H1 (cell line): ENCODE measurements around the gene LCN15. TPM values are rescaled to one million over a fixed set of nuclear protein-coding genes. Genes with fewer than 3 reads are reported as not detected.

Experiments used
- CTCF ChIA-PET: fragments of 300-600 bp; sonication (Branson Sonifier 250); formaldehyde crosslinking; loops from one replicate; lab custom pipeline; 2021; ENCODE audit not compliant: partially characterized antibody; lab: Charles Lee
- POLR2A ChIA-PET: fragments of 300-600 bp; sonication (Branson Sonifier 250); formaldehyde crosslinking; loops from one replicate; lab custom pipeline; 2021; ENCODE audit warnings: inconsistent platforms; ENCODE audit not compliant: partially characterized antibody; lab: Charles Lee
- DNase-seq, 2 experiments: peaks; one replicate each; pipeline versions ENCODE4 v3.0.0 to v3.0.0-alpha.2; 2010 to 2022; ENCODE audit warnings: low spot score in 2 of 2, low read depth in 1 of 2, mixed read lengths in 1 of 2
- FAIRE-seq: peaks from 2 replicates; lab custom pipeline; 2011; peaks lifted over from hg19 to GRCh38; lab: Jason Lieb, UNC
- H2AFZ ChIP-seq: 2 replicates; pipeline ENCODE4 v1.8.1; 2012; ENCODE audit warnings: low read length, inconsistent platforms
- H2AK5ac ChIP-seq: 2 replicates; pipeline ENCODE4 v1.6.1; 2013; ENCODE audit warnings: low read depth, low read length
- H2BK120ac ChIP-seq: replicated peaks from 2 replicates; pipeline ENCODE3; 2013; ENCODE audit warnings: low read depth, low read length, inconsistent platforms
- H2BK12ac ChIP-seq: 2 replicates; pipeline ENCODE4 v1.6.1; 2013; ENCODE audit warnings: low read depth, low read length
- H2BK15ac ChIP-seq: 2 replicates; pipeline ENCODE4 v1.6.1; 2013; ENCODE audit warnings: low read length
- H2BK20ac ChIP-seq: 2 replicates; pipeline ENCODE4 v1.6.1; 2013; ENCODE audit warnings: low read length
- H2BK5ac ChIP-seq: 2 replicates; pipeline ENCODE4 v1.6.1; 2013; ENCODE audit warnings: low read depth, low read length
- H3K14ac ChIP-seq: 2 replicates; pipeline ENCODE4 v1.6.1; 2013; ENCODE audit warnings: inconsistent platforms; ENCODE audit not compliant: insufficient read length
- H3K18ac ChIP-seq: 2 replicates; pipeline ENCODE4 v1.6.1; 2013; ENCODE audit warnings: low read length; ENCODE audit errors: extremely low read depth
- H3K23ac ChIP-seq: 2 replicates; pipeline ENCODE4 v1.6.1; 2013; ENCODE audit warnings: inconsistent platforms; ENCODE audit not compliant: insufficient read length
- H3K23me2 ChIP-seq: 2 replicates; pipeline ENCODE4 v1.6.1; 2013; ENCODE audit warnings: low read depth, low read length
- H3K27ac ChIP-seq: 2 replicates; pipeline ENCODE4 v1.6.1; 2011; ENCODE audit warnings: low read depth, low read length, inconsistent platforms
- H3K27me3 ChIP-seq, 4 experiments: replicated peaks in 1 of 4; 1 replicate in 1 of 4; 2 replicates in 3 of 4; pipeline versions ENCODE4 v1.6.1 to v1.8.1; 2011 to 2013; ENCODE audit warnings: low read length in 3 of 4, mild to moderate bottlenecking in 3 of 4, inconsistent platforms in 2 of 4, mixed read lengths in 2 of 4, moderate library complexity in 1 of 4; ENCODE audit not compliant: control insufficient read depth in 3 of 4, insufficient read depth in 3 of 4; ENCODE audit errors: extremely low read depth in 1 of 4
- H3K36me3 ChIP-seq, 4 experiments: 2 replicates each; pipeline versions ENCODE4 v1.6.1 to v1.8.1; 2011 to 2013; ENCODE audit warnings: mild to moderate bottlenecking in 4 of 4, low read length in 3 of 4, moderate library complexity in 2 of 4, control low read depth in 1 of 4, inconsistent platforms in 1 of 4; ENCODE audit not compliant: insufficient read depth in 4 of 4, control insufficient read depth in 2 of 4
- H3K4ac ChIP-seq: replicated peaks from 2 replicates; pipeline ENCODE3; 2013; ENCODE audit warnings: low read length, low read depth, mixed read lengths, inconsistent platforms; ENCODE audit not compliant: insufficient read length
- H3K4me1 ChIP-seq, 4 experiments: replicated peaks in 1 of 4; 1 replicate in 1 of 4; 2 replicates in 3 of 4; pipeline versions ENCODE4 v1.6.1 to v1.8.1; 2011 to 2013; ENCODE audit warnings: low read length in 3 of 4, inconsistent platforms in 2 of 4, mixed read lengths in 1 of 4; ENCODE audit not compliant: insufficient read depth in 4 of 4, control insufficient read depth in 3 of 4
- H3K4me2 ChIP-seq, 2 experiments: 2 replicates each; pipeline versions ENCODE4 v1.6.1 to v1.8.1; 2011 to 2013; ENCODE audit warnings: low read depth in 2 of 2, low read length in 2 of 2, control low read depth in 1 of 2, inconsistent platforms in 1 of 2, mild to moderate bottlenecking in 1 of 2; ENCODE audit not compliant: insufficient read depth in 1 of 2
- H3K4me3 ChIP-seq, 4 experiments: fragments of 200-600, 300-600 bp in 1 of 4; sonication (generic), shearing (Covaris generic), sonication (Bioruptor Twin) in 1 of 4; 2 replicates each; pipeline versions ENCODE4 v1.5.1 to v1.8.1; 2011 to 2016; ENCODE audit warnings: low read length in 4 of 4, low read depth in 3 of 4, control low read depth in 2 of 4, inconsistent platforms in 2 of 4, mild to moderate bottlenecking in 2 of 4, mixed read lengths in 1 of 4, moderate library complexity in 1 of 4; ENCODE audit not compliant: insufficient read depth in 2 of 4; ENCODE audit errors: extremely low read depth in 1 of 4
- H3K56ac ChIP-seq: replicated peaks from 2 replicates; pipeline ENCODE3; 2013; ENCODE audit warnings: low read depth, mild to moderate bottlenecking, mixed read lengths, low read length, inconsistent platforms; ENCODE audit not compliant: insufficient read length
- H3K79me1 ChIP-seq: 2 replicates; pipeline ENCODE4 v1.6.1; 2013; ENCODE audit warnings: low read depth, low read length, control low read depth
- H3K79me2 ChIP-seq, 2 experiments: 2 replicates each; pipeline versions ENCODE4 v1.6.1 to v1.8.1; 2012 to 2013; ENCODE audit warnings: low read length in 2 of 2, mild to moderate bottlenecking in 2 of 2, inconsistent platforms in 1 of 2; ENCODE audit not compliant: insufficient read depth in 2 of 2, control insufficient read depth in 1 of 2
- H3K9ac ChIP-seq, 4 experiments: replicated peaks in 1 of 4; 1 replicate in 1 of 4; 2 replicates in 3 of 4; pipeline versions ENCODE4 v1.6.1 to v1.8.1; 2011 to 2013; ENCODE audit warnings: low read depth in 3 of 4, low read length in 3 of 4, control low read depth in 2 of 4, mild to moderate bottlenecking in 2 of 4, moderate library complexity in 2 of 4, inconsistent platforms in 1 of 4; ENCODE audit errors: extremely low read depth in 1 of 4
- H3K9me3 ChIP-seq, 2 experiments: 2 replicates each; pipeline versions ENCODE4 v1.6.1 to v1.8.1; 2012 to 2013; ENCODE audit warnings: mild to moderate bottlenecking in 2 of 2, moderate library complexity in 2 of 2, control low read depth in 1 of 2, inconsistent platforms in 1 of 2, low read depth in 1 of 2, low read length in 1 of 2, mixed read lengths in 1 of 2; ENCODE audit not compliant: insufficient read depth in 2 of 2
- H4K20me1 ChIP-seq, 2 experiments: replicated peaks in 1 of 2; 2 replicates each; pipeline versions ENCODE3 to v1.8.1; 2011 to 2013; ENCODE audit warnings: inconsistent platforms in 2 of 2, low read length in 2 of 2, mild to moderate bottlenecking in 1 of 2; ENCODE audit not compliant: insufficient read depth in 2 of 2, control insufficient read depth in 1 of 2
- H4K5ac ChIP-seq: 2 replicates; pipeline ENCODE4 v1.6.1; 2013; ENCODE audit warnings: low read length, low read depth, mixed read lengths, inconsistent platforms; ENCODE audit not compliant: insufficient read length
- H4K8ac ChIP-seq: 2 replicates; pipeline ENCODE4 v1.8.0; 2013; ENCODE audit warnings: mild to moderate bottlenecking, moderate library complexity, low read length, inconsistent platforms; ENCODE audit not compliant: insufficient read depth; ENCODE audit errors: extremely low read depth
- H4K91ac ChIP-seq: replicated peaks from 2 replicates; pipeline ENCODE3; 2013; ENCODE audit warnings: low read length, mixed read lengths, inconsistent platforms; ENCODE audit not compliant: insufficient read length
- CBX8 ChIP-seq: fragments of 300-800, 300-1000 bp; sonication (generic); IDR thresholded peaks from 2 replicates; pipeline ENCODE4 v1.7.1; 2016; ENCODE audit warnings: low read depth, low read length, borderline replicate concordance
- GABPA ChIP-seq: IDR thresholded peaks from 2 replicates; pipeline ENCODE4 v1.6.1; 2011; ENCODE audit warnings: mild to moderate bottlenecking, low read length, moderate library complexity, borderline replicate concordance; ENCODE audit not compliant: insufficient read depth
- WGBS, 2 experiments: shearing (Covaris generic) in 1 of 2; methylation state at CpG; one replicate each; pipeline versions ENCODE4 v1.1.6 to v1.1.7; 2013 to 2015; ENCODE audit warnings: low lambda C conversion rate in 2 of 2, mixed read lengths in 2 of 2, inconsistent platforms in 1 of 2, low coverage in 1 of 2, missing lambda C conversion rate in 1 of 2; ENCODE audit not compliant: insufficient replicate concordance in 2 of 2, insufficient coverage in 1 of 2, insufficient read length in 1 of 2; ENCODE audit errors: extremely low coverage in 1 of 2, missing lambda C conversion rate in 1 of 2; 5-methylcytosine and 5-hydroxymethylcytosine counted together
- polyA plus RNA-seq, 7 experiments: library from polyadenylated mRNA; depleted of rRNA in 3 of 7; stranded (reverse) in 5 of 7; unstranded in 2 of 7; fragments of >200 nt in 5 of 7; fragments of 200-250 nt in 2 of 7; gene quantifications; 1 replicate in 5 of 7; 2 replicates in 1 of 7; 4 replicates in 1 of 7; pipeline versions ENCODE4 v1.2.1 to v1.2.3, GENCODE V29; 2011 to 2013; ENCODE audit warnings: missing spikeins in 2 of 7, mixed read lengths in 2 of 7
- total RNA-seq: library from RNA; stranded (reverse); fragmentation: NEBNext Ultra II Directional; extraction: Animal tissue kit (Norgen Biotek cat#: 25700); gene quantifications from 2 replicates; pipeline ENCODE4 v1.2.1, GENCODE V29; 2021

LCN15 gene
- total and polyA plus RNA-seq, 2 of the 8 experiments (the other 6 are each of a cell fraction or from before 2014, with no cell fraction given) = 0.08 to 0.47 TPM

- Histone ChIP-seq H2BK120ac (no peak overlapping the region), H3K4me3 (peak overlapping the region; percentile 89 to 98 (median 95)), H3K18ac (no peak overlapping the region), H4K20me1 (peaks cover 19 to 26% of the 10 kb centered on the region in 2 experiments), H4K5ac (peak overlapping the region; percentile 27), H3K4ac (peak overlapping the region; percentile 89), H2BK20ac (no peak overlapping the region), H3K79me2 (peaks cover 8 to 36% of the 10 kb centered on the region in 2 experiments), H4K91ac (no peak overlapping the region), H3K36me3 (peaks cover 14 to 26% (median 22%) of the 10 kb centered on the region in 4 experiments), H4K8ac (0 out of 2 replicates have a peak overlapping the region, but pooled peaks have one; percentile 3), H2AK5ac (no peak overlapping the region), H3K23ac (no peak overlapping the region), H2BK5ac (no peak overlapping the region), H3K4me1 (peaks cover 3 to 16% (median 5%) of the 10 kb centered on the region in 4 experiments), H3K9ac (no peak overlapping the region), H3K56ac (no peak overlapping the region), H3K4me2 (peak overlapping the region; percentile 88 to 90), H3K27ac (no peak overlapping the region), H3K27me3 (peaks cover 0 to 9% (median 5%) of the 10 kb centered on the region in 4 experiments; a peak in 5 of 7 replicates), H3K79me1 (peaks cover 11% of the 10 kb centered on the region; the same call in 1 of the 2 replicates), H2AFZ (no peak overlapping the region), H2BK15ac (0 out of 2 replicates have a peak overlapping the region, but pooled peaks have one; percentile 72), H2BK12ac (no peak overlapping the region), H3K23me2 (peaks cover 13% of the 10 kb centered on the region; the same call in 1 of the 2 replicates), H3K9me3 (no peaks in the 10 kb centered on the region), H3K14ac (no peak overlapping the region)
- WGBS, 2 experiments = 75% methylated on average over 7 of the region's 7 CpGs; no CpG with 5 or more reads in 1 of the 2 experiments
- no peak for FAIRE-seq
- CTCF ChIA-PET = interaction anchor here (0.9 to 6.8 kb wide), 13 partner anchors 9 to 339 kb away, joined by 3 to 62 read pairs (median 5); partner anchors contain the start of genes LCN10 and LCN8
- no peak for TF ChIP-seq CBX8
- TF ChIP-seq GABPA = 0 out of 2 replicates have a peak, but pooled peaks have one; percentile 3
- POLR2A ChIA-PET = interaction anchor here (0.6 to 14.1 kb wide), 17 partner anchors 9 to 470 kb away, joined by 3 to 223 read pairs (median 4); partner anchors contain the start of genes AGPAT2, DIPK1B, LCN10 and LCN15
- no peak for DNase-seq
Observed at GRCh38 chr9:136729144-136729543, 35.2 kb downstream of the LCN15 start.
